ENCODE data around the gene PYGL.
"Not testable (repeated sequence)": the region's sequence is repeated elsewhere in the genome, so short reads cannot be mapped to it uniquely, and the experiment has no call there.

Gene PYGL

GRCh38 chr14:50954811-50955372 lies 10.6 kb upstream of the PYGL start:
- DNase-seq (ENCODE audit: low read depth in 2 of 2), result no peak

GRCh38 chr14:50953502-50953901 lies 9.2 kb upstream of the PYGL start:
- no peak for DNase-seq (ENCODE audit: low read depth in 2 of 2)

GRCh38 chr14:50951032-50951431 lies 6.7 kb upstream of the PYGL start:
- DNase-seq (ENCODE audit: low read depth in 2 of 2), result no peak

GRCh38 chr14:50948205-50948604 lies 3.9 kb upstream of the PYGL start:
- no peak for DNase-seq (ENCODE audit: low read depth in 2 of 2)

- DNase-seq (ENCODE audit: low read depth in 2 of 2), result no peak
Observed at GRCh38 chr14:50947446-50947845, 3.2 kb upstream of the PYGL start.

- DNase-seq (ENCODE audit: low read depth in 2 of 2), result no peak
Observed at GRCh38 chr14:50946234-50946935, 2.1 kb upstream of the PYGL start.

GRCh38 chr14:50944647-50945413 lies 547 bp upstream of the PYGL start:
- DNase-seq (ENCODE audit: low read depth in 2 of 2), result no peak

- DNase-seq (ENCODE audit: low read depth in 2 of 2), result no peak
Observed at GRCh38 chr14:50943261-50943942, 881 bp downstream of the PYGL start.

GRCh38 chr14:50941638-50942037 lies 2.6 kb downstream of the PYGL start:
- DNase-seq (ENCODE audit: low read depth in 2 of 2), result not testable (repeated sequence)

- no peak for DNase-seq (ENCODE audit: low read depth in 2 of 2)
Observed at GRCh38 chr14:50941151-50941550, 3.1 kb downstream of the PYGL start.

GRCh38 chr14:50937800-50938199 lies 6.5 kb downstream of the PYGL start:
- no peak for DNase-seq (ENCODE audit: low read depth in 2 of 2)

GRCh38 chr14:50937325-50937724 lies 7.0 kb downstream of the PYGL start:
- no peak for DNase-seq (ENCODE audit: low read depth in 2 of 2)

GRCh38 chr14:50936882-50937281 lies 7.4 kb downstream of the PYGL start:
- DNase-seq (ENCODE audit: low read depth in 2 of 2), result no peak

GRCh38 chr14:50936016-50936340 lies 8.3 kb downstream of the PYGL start:
- no peak for DNase-seq (ENCODE audit: low read depth in 2 of 2)

- DNase-seq (ENCODE audit: low read depth in 2 of 2), result no peak
Observed at GRCh38 chr14:50935126-50936015, 8.9 kb downstream of the PYGL start.

- DNase-seq (ENCODE audit: low read depth in 2 of 2), result no peak
Observed at GRCh38 chr14:50932592-50933495, 11.4 kb downstream of the PYGL start.

- no peak for DNase-seq (ENCODE audit: low read depth in 2 of 2)
Observed at GRCh38 chr14:50932156-50932555, 12.1 kb downstream of the PYGL start.

- DNase-seq (ENCODE audit: low read depth in 2 of 2), result no peak
Observed at GRCh38 chr14:50931559-50931958, 12.7 kb downstream of the PYGL start.

- no peak for DNase-seq (ENCODE audit: low read depth in 2 of 2)
Observed at GRCh38 chr14:50929506-50929905, 14.8 kb downstream of the PYGL start.

- DNase-seq (ENCODE audit: low read depth in 2 of 2), result no peak
Observed at GRCh38 chr14:50928002-50928635, 16.2 kb downstream of the PYGL start.

All from stimulated activated CD8-positive, alpha-beta memory T cell treated with anti-CD3 and anti-CD28 coated beads, Interleukin-2, amount 100 ng/mL, for 48 hours (primary cell).